Measurements from ENCODE around the gene EMX2. TPM values are rescaled to one million over a fixed set of nuclear protein-coding genes. Genes with fewer than 3 reads are reported as not detected.

Gene EMX2
- total and polyA plus RNA-seq, 10 of the 15 experiments (the other 5 are each of a cell fraction or from before 2014, with no cell fraction given), result 0.12 TPM; not detected in 9

DNA sequence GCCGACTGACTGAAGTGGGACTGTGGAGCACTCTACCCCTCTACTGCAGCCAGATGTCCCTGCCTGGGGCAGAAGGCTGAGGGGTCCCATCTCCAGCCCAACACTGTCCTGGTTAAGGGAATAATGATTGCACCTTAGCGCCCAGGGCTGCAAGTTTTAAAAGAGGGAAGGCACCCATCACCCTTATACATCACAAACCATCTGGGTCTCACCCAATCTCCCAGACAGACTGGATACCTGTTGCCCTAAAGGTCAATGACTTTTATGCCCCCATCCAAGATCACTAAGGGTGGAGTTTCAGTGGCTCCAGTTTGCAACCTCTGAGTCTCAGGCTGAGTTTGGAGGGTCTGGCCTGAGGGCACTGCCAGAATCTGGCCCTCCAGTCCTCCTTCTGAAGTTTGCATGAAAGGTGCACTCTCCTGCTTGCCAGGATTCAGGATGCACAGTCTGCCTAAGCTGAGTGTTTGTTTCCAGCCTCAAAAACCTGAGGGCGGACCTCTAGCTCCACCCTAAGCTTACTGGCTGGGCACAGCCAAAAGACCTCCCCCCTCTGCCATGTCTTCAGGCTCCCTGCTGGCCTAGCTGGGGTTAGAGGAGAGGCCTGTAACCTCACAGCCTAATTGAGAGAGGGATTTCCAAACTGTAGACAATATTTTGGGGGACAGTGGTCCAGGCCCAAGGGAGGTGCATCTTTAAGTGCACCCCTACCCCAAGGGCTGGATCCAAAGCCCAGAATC lies 2.5 kb upstream of the EMX2 start (continued):
- TF ChIP-seq, protein P1, sequence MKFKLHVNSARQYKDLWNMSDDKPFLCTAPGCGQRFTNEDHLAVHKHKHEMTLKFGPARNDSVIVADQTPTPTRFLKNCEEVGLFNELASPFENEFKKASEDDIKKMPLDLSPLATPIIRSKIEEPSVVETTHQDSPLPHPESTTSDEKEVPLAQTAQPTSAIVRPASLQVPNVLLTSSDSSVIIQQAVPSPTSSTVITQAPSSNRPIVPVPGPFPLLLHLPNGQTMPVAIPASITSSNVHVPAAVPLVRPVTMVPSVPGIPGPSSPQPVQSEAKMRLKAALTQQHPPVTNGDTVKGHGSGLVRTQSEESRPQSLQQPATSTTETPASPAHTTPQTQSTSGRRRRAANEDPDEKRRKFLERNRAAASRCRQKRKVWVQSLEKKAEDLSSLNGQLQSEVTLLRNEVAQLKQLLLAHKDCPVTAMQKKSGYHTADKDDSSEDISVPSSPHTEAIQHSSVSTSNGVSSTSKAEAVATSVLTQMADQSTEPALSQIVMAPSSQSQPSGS (IDR thresholded peaks at IDR 0.05; ENCODE audit: low read length), result no peak
- TF ChIP-seq, protein P2, sequence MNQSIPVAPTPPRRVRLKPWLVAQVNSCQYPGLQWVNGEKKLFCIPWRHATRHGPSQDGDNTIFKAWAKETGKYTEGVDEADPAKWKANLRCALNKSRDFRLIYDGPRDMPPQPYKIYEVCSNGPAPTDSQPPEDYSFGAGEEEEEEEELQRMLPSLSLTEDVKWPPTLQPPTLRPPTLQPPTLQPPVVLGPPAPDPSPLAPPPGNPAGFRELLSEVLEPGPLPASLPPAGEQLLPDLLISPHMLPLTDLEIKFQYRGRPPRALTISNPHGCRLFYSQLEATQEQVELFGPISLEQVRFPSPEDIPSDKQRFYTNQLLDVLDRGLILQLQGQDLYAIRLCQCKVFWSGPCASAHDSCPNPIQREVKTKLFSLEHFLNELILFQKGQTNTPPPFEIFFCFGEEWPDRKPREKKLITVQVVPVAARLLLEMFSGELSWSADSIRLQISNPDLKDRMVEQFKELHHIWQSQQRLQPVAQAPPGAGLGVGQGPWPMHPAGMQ (IDR thresholded peaks at IDR 0.05; ENCODE audit: borderline replicate concordance), result no peak
- TF ChIP-seq MYC (IDR thresholded peaks at IDR 0.05; ENCODE audit: insufficient read depth, insufficient read length, insufficient replicate concordance, low read length, severe bottlenecking), result no peak
- no peak for TF ChIP-seq ZBED1 (IDR thresholded peaks at IDR 0.05; ENCODE audit: borderline replicate concordance)
- TF ChIP-seq LARP7 (IDR thresholded peaks at IDR 0.05), result no peak
- no peak for TF ChIP-seq JUND (IDR thresholded peaks at IDR 0.05; ENCODE audit: low read depth, low read length)
- TF ChIP-seq ZNF384 (IDR thresholded peaks at IDR 0.05; ENCODE audit: borderline replicate concordance, low read depth, low read length), result no peak
- TF ChIP-seq, protein P3, sequence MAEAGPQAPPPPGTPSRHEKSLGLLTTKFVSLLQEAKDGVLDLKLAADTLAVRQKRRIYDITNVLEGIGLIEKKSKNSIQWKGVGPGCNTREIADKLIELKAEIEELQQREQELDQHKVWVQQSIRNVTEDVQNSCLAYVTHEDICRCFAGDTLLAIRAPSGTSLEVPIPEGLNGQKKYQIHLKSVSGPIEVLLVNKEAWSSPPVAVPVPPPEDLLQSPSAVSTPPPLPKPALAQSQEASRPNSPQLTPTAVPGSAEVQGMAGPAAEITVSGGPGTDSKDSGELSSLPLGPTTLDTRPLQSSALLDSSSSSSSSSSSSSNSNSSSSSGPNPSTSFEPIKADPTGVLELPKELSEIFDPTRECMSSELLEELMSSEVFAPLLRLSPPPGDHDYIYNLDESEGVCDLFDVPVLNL (IDR thresholded peaks at IDR 0.05; ENCODE audit: low read depth, low read length), result no peak
- no peak for TF ChIP-seq RELA (IDR thresholded peaks at IDR 0.05; ENCODE audit: borderline replicate concordance, partially characterized antibody)
- TF ChIP-seq, protein P4, sequence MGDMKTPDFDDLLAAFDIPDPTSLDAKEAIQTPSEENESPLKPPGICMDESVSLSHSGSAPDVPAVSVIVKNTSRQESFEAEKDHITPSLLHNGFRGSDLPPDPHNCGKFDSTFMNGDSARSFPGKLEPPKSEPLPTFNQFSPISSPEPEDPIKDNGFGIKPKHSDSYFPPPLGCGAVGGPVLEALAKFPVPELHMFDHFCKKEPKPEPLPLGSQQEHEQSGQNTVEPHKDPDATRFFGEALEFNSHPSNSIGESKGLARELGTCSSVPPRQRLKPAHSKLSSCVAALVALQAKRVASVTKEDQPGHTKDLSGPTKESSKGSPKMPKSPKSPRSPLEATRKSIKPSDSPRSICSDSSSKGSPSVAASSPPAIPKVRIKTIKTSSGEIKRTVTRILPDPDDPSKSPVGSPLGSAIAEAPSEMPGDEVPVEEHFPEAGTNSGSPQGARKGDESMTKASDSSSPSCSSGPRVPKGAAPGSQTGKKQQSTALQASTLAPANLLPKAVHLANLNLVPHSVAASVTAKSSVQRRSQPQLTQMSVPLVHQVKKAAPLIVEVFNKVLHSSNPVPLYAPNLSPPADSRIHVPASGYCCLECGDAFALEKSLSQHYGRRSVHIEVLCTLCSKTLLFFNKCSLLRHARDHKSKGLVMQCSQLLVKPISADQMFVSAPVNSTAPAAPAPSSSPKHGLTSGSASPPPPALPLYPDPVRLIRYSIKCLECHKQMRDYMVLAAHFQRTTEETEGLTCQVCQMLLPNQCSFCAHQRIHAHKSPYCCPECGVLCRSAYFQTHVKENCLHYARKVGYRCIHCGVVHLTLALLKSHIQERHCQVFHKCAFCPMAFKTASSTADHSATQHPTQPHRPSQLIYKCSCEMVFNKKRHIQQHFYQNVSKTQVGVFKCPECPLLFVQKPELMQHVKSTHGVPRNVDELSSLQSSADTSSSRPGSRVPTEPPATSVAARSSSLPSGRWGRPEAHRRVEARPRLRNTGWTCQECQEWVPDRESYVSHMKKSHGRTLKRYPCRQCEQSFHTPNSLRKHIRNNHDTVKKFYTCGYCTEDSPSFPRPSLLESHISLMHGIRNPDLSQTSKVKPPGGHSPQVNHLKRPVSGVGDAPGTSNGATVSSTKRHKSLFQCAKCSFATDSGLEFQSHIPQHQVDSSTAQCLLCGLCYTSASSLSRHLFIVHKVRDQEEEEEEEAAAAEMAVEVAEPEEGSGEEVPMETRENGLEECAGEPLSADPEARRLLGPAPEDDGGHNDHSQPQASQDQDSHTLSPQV (IDR thresholded peaks at IDR 0.05), result no peak
- no peak for TF ChIP-seq ESRRA (IDR thresholded peaks at IDR 0.05; ENCODE audit: low read length)
- TF ChIP-seq, protein P5, sequence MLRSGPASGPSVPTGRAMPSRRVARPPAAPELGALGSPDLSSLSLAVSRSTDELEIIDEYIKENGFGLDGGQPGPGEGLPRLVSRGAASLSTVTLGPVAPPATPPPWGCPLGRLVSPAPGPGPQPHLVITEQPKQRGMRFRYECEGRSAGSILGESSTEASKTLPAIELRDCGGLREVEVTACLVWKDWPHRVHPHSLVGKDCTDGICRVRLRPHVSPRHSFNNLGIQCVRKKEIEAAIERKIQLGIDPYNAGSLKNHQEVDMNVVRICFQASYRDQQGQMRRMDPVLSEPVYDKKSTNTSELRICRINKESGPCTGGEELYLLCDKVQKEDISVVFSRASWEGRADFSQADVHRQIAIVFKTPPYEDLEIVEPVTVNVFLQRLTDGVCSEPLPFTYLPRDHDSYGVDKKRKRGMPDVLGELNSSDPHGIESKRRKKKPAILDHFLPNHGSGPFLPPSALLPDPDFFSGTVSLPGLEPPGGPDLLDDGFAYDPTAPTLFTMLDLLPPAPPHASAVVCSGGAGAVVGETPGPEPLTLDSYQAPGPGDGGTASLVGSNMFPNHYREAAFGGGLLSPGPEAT (IDR thresholded peaks at IDR 0.05; ENCODE audit: low read depth), result no peak
- TF ChIP-seq, protein P6, sequence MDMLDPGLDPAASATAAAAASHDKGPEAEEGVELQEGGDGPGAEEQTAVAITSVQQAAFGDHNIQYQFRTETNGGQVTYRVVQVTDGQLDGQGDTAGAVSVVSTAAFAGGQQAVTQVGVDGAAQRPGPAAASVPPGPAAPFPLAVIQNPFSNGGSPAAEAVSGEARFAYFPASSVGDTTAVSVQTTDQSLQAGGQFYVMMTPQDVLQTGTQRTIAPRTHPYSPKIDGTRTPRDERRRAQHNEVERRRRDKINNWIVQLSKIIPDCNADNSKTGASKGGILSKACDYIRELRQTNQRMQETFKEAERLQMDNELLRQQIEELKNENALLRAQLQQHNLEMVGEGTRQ (IDR thresholded peaks at IDR 0.05; ENCODE audit: borderline replicate concordance, low read depth, low read length), result no peak
- TF ChIP-seq ZNF217 (IDR thresholded peaks at IDR 0.05), result no peak

All from GM12878 (cell line).